ENCODE data around the gene ZFP2. TPM values are rescaled to one million over a fixed set of nuclear protein-coding genes. Genes with fewer than 3 reads are reported as not detected.

The ZFP2 gene
- total RNA-seq, 1 experiment from 2014 or later, result 0.33 TPM

- no TSS peak for BruUV-seq (replicated peaks)
- intact Hi-C loops (cut with micrococcal nuclease; ENCODE audit: unreplicated experiment), result no loop called here
- Mint-ChIP-seq H3K4me1 (ENCODE audit: low read depth, unreplicated experiment) (no peaks in the 10 kb centered on the region), H3K27me3 (ENCODE audit: unreplicated experiment) (no peaks in the 10 kb centered on the region), H3K9me3 (ENCODE audit: low read depth, unreplicated experiment) (peaks cover 24% of the 10 kb centered on the region), H3K4me3 (ENCODE audit: low read depth, unreplicated experiment) (no peak overlapping the region), H3K27ac (ENCODE audit: unreplicated experiment) (no peak overlapping the region), H3K36me3 (ENCODE audit: insufficient read depth, unreplicated experiment) (no peaks in the 10 kb centered on the region)
- TF ChIP-seq, protein P1, sequence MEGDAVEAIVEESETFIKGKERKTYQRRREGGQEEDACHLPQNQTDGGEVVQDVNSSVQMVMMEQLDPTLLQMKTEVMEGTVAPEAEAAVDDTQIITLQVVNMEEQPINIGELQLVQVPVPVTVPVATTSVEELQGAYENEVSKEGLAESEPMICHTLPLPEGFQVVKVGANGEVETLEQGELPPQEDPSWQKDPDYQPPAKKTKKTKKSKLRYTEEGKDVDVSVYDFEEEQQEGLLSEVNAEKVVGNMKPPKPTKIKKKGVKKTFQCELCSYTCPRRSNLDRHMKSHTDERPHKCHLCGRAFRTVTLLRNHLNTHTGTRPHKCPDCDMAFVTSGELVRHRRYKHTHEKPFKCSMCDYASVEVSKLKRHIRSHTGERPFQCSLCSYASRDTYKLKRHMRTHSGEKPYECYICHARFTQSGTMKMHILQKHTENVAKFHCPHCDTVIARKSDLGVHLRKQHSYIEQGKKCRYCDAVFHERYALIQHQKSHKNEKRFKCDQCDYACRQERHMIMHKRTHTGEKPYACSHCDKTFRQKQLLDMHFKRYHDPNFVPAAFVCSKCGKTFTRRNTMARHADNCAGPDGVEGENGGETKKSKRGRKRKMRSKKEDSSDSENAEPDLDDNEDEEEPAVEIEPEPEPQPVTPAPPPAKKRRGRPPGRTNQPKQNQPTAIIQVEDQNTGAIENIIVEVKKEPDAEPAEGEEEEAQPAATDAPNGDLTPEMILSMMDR (IDR thresholded peaks at IDR 0.05; ENCODE audit: unreplicated experiment), result no peak
- DNase-seq, result no peak
- CTCF ChIA-PET, result no interaction called here
These were observed 7.1 kb downstream of the ZFP2 start for GRCh38 chr5:178902849-178903248.

- H3K27ac Mint-ChIP-seq (ENCODE audit: unreplicated experiment), result no peak overlapping the region
These were observed 36.4 kb downstream of the ZFP2 start for GRCh38 chr5:178931846-178932760.

DNA sequence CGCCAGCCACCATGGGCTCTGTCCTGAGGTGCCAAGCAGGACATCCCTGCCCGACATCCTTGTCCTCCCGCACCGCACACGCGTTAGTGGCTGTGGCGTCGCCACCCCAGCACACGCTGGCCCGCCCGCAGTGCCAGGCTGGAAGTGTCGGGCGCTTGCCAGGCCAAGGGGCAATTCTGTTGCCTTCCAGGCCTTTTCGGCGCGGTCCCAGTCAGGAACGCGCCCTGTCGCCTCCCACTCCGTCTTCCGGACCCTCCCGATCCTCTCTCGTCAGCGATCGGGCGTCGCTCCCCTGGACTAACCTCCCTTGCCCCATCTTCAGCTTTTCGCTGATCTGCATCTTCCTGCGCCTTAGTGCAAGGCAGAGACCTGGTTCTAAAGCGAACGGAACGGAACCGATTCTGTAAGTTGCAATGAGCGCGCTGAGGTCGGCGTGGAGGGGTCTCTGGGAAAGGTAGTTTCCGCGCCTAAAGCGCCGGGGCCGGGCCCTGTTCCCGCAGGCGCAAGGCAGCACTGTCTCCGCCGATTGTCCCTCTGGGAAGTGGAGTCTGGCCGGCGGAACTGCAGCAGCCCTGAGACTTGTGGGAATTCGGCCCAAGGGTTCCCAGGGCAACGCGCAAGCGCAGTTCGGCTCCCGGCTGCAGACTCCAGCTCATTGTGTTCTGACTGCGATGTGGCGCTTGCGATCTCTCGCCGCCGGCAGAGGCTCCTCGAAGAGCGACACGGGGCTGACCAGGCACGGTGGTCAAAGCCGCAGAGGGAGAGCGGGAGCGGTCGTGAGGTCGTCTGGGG lies 45.1 kb downstream of the ZFP2 start, which contains the start of gene ZNF454:
Gene ZNF454, plus strand, starts transcription at position 630 of the 792 bp plus-strand sequence. CDS start 1,594 bp downstream, outside the sequence.
- H3K27ac Mint-ChIP-seq (ENCODE audit: unreplicated experiment), result no peak within 1 kb of the TSS
- no peak for DNase-seq
- BruUV-seq (replicated peaks), result no TSS peak
- intact Hi-C loops (cut with micrococcal nuclease; ENCODE audit: unreplicated experiment), result no loop called here
- H3K9me3 Mint-ChIP-seq (ENCODE audit: low read depth, unreplicated experiment), result peaks cover 29% of the 10 kb centered on the region
- CTCF ChIA-PET, result no interaction called here
- H3K4me1 Mint-ChIP-seq (ENCODE audit: low read depth, unreplicated experiment), result no peaks in the 10 kb centered on the region
- TF ChIP-seq, protein P1 (IDR thresholded peaks at IDR 0.05; ENCODE audit: unreplicated experiment), result no peak
- no peaks in the 10 kb centered on the region for H3K27me3 Mint-ChIP-seq (ENCODE audit: unreplicated experiment)
- H3K4me3 Mint-ChIP-seq (ENCODE audit: low read depth, unreplicated experiment), result no peak within 1 kb of the TSS
- no peaks in the 10 kb centered on the region for H3K36me3 Mint-ChIP-seq (ENCODE audit: insufficient read depth, unreplicated experiment)

More at GRCh38 chr5:178931846-178932760, 36.4 kb downstream of the ZFP2 start:
- intact Hi-C loops (cut with micrococcal nuclease; ENCODE audit: unreplicated experiment), result no loop called here
- Mint-ChIP-seq H3K4me1 (ENCODE audit: low read depth, unreplicated experiment) (no peaks in the 10 kb centered on the region), H3K4me3 (ENCODE audit: low read depth, unreplicated experiment) (no peak overlapping the region), H3K9me3 (ENCODE audit: low read depth, unreplicated experiment) (peaks cover 31% of the 10 kb centered on the region), H3K36me3 (ENCODE audit: insufficient read depth, unreplicated experiment) (no peaks in the 10 kb centered on the region), H3K27me3 (ENCODE audit: unreplicated experiment) (no peaks in the 10 kb centered on the region)
- DNase-seq, result no peak
- TF ChIP-seq, protein P1 (IDR thresholded peaks at IDR 0.05; ENCODE audit: unreplicated experiment), result no peak
- no TSS peak for BruUV-seq (replicated peaks)
- CTCF ChIA-PET, result no interaction called here

DNA sequence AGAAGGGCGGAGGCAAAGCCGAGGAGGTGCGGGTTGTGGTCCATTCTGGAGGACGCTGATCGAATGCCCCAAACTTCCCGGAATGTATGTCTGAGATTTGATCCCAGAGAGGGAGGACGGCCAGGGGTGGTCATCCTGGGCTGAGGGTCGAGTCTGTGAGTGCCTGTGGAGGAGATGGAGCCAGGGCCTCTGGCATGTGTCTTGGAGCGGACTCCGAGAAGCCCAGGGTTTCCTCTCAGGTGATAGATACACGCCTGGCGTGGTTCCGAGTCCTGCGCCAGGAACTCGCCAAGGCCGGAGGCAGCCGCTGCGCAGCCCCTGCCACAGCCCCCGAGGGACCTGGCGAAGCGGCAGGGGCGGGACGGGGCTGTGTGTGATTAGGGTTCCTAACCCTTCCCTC lies 45.6 kb downstream of the ZFP2 start:
- Mint-ChIP-seq H3K9me3 (ENCODE audit: low read depth, unreplicated experiment) (peaks cover 30% of the 10 kb centered on the region), H3K4me3 (ENCODE audit: low read depth, unreplicated experiment) (no peak overlapping the region), H3K36me3 (ENCODE audit: insufficient read depth, unreplicated experiment) (no peaks in the 10 kb centered on the region), H3K27me3 (ENCODE audit: unreplicated experiment) (no peaks in the 10 kb centered on the region), H3K4me1 (ENCODE audit: low read depth, unreplicated experiment) (no peaks in the 10 kb centered on the region), H3K27ac (ENCODE audit: unreplicated experiment) (no peak overlapping the region)
- no peak for DNase-seq
- CTCF ChIA-PET, result no interaction called here
- intact Hi-C loops (cut with micrococcal nuclease; ENCODE audit: unreplicated experiment), result no loop called here
- TF ChIP-seq, protein P1 (IDR thresholded peaks at IDR 0.05; ENCODE audit: unreplicated experiment), result no peak
- no TSS peak for BruUV-seq (replicated peaks)

Measured in Calu3 (cell line).